Measurements from ENCODE around the gene ZNFX1.

DNA sequence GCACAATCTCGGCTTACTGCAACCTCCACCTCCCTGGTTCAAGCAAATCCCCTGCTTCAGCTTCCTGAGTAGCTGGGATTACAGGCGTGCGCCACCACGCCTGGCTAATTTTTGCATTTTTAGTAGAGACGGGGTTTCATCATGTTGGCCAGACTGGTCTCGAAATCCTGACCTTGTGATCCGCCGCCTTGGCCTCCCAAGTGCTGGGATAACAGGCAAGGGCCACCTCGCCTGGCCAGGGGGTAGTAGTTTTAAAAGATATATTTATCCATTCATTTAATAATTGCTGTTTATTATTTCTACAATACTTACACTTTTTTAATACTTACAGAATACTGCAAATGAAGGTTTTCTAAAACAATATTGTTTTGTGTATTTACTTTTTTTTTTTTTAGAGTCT lies 74.1 kb downstream of the ZNFX1 start:
- no peak for TF ChIP-seq POLR2A (IDR thresholded peaks at IDR 0.05)
- TF ChIP-seq CTCF (IDR thresholded peaks at IDR 0.05 in 8 of 11, conservative IDR thresholded peaks at IDR 0.05 in 3 of 11) = no peak

All from spleen (tissue), 7 donors.